NT2/D1 (cell line): ENCODE data around the gene SNED1.

Experiments
- YY1 ChIP-seq: IDR thresholded peaks from 2 replicates; pipeline ENCODE4 v1.6.1; 2011; ENCODE audit not compliant: insufficient read length, insufficient read depth
- ZNF274 ChIP-seq: IDR thresholded peaks from 2 replicates; pipeline ENCODE4 v1.6.1; 2011; ENCODE audit warnings: mild to moderate bottlenecking, low read depth, low read length

DNA sequence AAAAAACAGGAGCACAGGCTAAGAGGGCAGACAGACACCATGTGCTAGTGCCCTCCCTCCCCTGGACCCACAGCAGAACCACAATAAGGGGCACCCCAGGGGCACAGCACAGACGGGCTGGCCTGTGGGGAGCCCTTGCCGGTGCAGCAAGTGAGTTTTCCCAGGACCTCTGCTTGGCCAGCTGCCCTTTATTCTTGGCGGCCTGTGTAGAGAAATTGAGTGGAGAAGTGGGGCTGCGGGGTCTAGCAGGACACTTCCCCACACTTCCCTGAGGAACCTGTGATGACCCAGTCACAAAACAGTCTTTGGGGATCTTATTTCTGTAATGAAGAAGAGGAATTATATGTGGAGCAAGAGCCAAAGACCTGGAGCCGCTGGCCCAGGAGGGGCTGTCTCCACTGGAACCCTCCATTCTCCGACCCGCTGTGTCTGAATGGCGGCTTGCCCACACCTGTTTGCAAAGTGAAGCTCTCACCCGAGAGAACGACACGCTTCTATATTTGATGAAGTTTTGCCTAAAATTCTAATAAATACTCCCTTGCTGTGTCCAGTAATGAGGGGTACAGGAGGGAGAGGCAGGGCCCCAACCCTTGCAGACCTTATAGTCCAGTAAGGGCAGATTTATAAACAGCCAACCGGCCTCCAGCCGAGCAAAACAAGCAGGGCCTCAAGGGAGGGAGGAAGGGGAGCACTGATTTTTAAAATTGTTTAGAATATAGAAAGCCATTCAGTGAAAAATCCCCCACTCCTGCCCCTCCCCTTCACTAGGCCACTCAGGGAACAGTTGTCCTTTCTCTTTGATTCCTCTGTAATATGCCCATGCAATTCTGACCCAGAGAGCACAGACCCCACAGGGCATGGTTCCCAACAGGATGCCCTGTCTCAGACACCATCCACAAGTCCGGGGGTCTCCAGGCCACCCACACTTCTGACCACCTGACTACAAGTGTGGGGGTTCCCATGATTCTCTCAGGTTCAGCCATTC, 44.7 kb upstream of the SNED1 start:
- TF ChIP-seq YY1 (no peak), ZNF274 (no peak)
